Kidney epithelial cell (primary cell): Measurements from ENCODE around the gene GAS2L2. TPM values are rescaled to one million over a fixed set of nuclear protein-coding genes. Genes with fewer than 3 reads are reported as not detected.

Experiments used
- DNase-seq: peaks from one replicate; pipeline ENCODE4 v3.0.0-alpha.2; 2010; ENCODE audit warnings: low read depth
- H3K27me3 ChIP-seq: 2 replicates; pipeline ENCODE4 v1.6.0; 2011; ENCODE audit warnings: low read length; ENCODE audit not compliant: control insufficient read depth, insufficient read depth
- H3K36me3 ChIP-seq: 2 replicates; pipeline ENCODE4 v1.5.1; 2011; ENCODE audit warnings: low read length; ENCODE audit not compliant: control insufficient read depth, insufficient read depth
- H3K4me3 ChIP-seq: 2 replicates; pipeline ENCODE4 v1.5.1; 2011; ENCODE audit warnings: low read depth, mild to moderate bottlenecking, control low read depth, low read length
- CTCF ChIP-seq: IDR thresholded peaks from 2 replicates; pipeline ENCODE4 v1.5.1; 2011; ENCODE audit warnings: mild to moderate bottlenecking, moderate library complexity, low read length, control low read depth, inconsistent platforms; ENCODE audit not compliant: insufficient read depth, poor library complexity, severe bottlenecking
- total RNA-seq: library from RNA; depleted of rRNA; stranded (reverse); fragments of >200 nt; gene quantifications from 2 replicates; pipeline ENCODE4 v1.2.3, GENCODE V29; 2015

The GAS2L2 gene
- total RNA-seq, 1 donor from 2014 or later = not detected

GRCh38 chr17:35717475-35717874 is 35.6 kb downstream of the GAS2L2 start:
- H3K27me3 ChIP-seq = no peaks in the 10 kb centered on the region
- DNase-seq = no peak
- no peak for TF ChIP-seq CTCF
- peaks cover 1% of the 10 kb centered on the region for H3K36me3 ChIP-seq
- no peak overlapping the region for H3K4me3 ChIP-seq

DNA sequence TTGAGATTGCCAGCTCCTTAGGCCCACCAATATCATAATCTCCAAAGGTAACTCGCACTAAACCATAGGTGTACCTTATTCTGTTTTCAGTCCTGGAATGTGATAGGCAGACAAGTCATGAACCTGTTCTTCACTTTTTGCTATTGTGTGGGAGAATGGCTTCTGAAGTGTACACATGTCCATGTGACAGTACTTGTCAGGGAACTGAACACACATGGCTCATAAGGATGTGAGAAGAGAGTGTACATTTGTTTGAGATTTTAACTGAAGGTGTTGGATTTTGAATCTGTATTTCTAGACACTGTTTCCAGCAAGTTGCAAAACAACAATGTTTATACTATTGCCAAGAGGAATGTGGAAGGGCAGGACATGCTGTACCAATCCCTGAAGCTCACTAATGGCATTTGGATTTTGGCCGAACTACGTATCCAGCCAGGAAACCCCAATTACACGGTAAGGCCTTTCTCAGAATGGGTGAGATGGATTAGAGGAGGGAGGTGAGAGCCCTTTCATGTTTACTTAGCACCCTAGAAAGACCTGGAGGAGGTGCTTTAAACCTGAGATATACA is 36.1 kb downstream of the GAS2L2 start:
- H3K36me3 ChIP-seq = peaks cover 1% of the 10 kb centered on the region
- TF ChIP-seq CTCF = no peak
- no peak overlapping the region for H3K4me3 ChIP-seq
- no peak for DNase-seq
- no peaks in the 10 kb centered on the region for H3K27me3 ChIP-seq

DNA sequence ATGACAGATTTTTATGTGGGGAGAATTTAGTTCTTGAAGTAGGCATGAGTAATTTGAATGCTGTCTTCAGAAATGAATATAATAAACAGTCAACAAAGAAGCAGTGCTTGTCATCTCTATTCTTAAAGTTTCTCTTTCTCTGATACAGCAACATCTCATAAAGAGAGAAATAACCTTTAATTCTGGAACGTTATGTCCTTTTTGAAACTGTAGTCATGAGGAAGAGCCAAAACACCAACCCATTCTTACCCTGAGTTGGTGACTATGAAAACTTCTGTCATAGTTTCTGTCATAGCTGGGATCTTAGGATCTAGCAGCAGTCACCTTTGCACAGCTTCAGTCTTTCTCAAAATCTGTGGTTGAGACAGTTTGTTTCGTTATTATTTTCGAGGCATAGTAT is 36.9 kb downstream of the GAS2L2 start:
- Histone ChIP-seq H3K4me3 (no peak overlapping the region), H3K27me3 (no peaks in the 10 kb centered on the region), H3K36me3 (peaks cover 1% of the 10 kb centered on the region)
- no peak for TF ChIP-seq CTCF
- DNase-seq = no peak

DNA sequence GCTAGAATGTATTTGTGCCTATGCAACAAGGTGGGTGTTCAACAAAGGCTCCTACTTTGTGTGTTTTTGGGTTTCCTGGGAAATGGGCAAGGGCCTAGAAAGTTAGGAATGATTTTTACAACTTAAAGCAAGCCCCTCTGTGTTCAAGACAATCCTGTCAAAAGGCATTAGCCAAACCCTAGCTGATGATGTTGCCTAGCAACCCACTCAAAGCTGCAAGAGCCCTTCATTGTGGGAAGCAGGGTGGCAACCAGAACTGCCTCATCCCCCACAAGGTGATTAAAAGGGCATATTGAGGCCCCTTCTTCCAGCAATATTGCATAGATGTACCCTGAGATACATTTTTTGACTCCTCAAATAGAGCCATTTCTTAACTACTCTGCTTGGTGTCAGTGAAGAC is 37.6 kb downstream of the GAS2L2 start:
- no peak for TF ChIP-seq CTCF
- DNase-seq = no peak
- Histone ChIP-seq H3K4me3 (no peak overlapping the region), H3K27me3 (no peaks in the 10 kb centered on the region), H3K36me3 (peaks cover 1% of the 10 kb centered on the region)

- no peak for TF ChIP-seq CTCF
- DNase-seq = no peak
- Histone ChIP-seq H3K36me3 (peaks cover 1% of the 10 kb centered on the region), H3K27me3 (no peaks in the 10 kb centered on the region), H3K4me3 (no peak overlapping the region)
Observed at GRCh38 chr17:35714988-35715387, 38.1 kb downstream of the GAS2L2 start.

GRCh38 chr17:35713069-35713728 is 39.8 kb downstream of the GAS2L2 start:
- no peak overlapping the region for H3K4me3 ChIP-seq
- TF ChIP-seq CTCF = no peak
- DNase-seq = peak; percentile 38
- peaks cover 1% of the 10 kb centered on the region for H3K36me3 ChIP-seq
- H3K27me3 ChIP-seq = no peaks in the 10 kb centered on the region
